ENCODE measurements around the gene PTPN9.
A peak's percentile ranks its signal among the peaks of the same experiment; 100 is the strongest.
"Not testable (repeated sequence)": the region's sequence is repeated elsewhere in the genome, so short reads cannot be mapped to it uniquely, and the experiment has no call there.

PTPN9 gene

GRCh38 chr15:75578948-75579920 is at the start of gene PTPN9:
Gene PTPN9 (minus strand): TSS chr15:75579315. CDS start chr15:75578776, 539 bp downstream.
- intact Hi-C loops (cut with DNase I) = loop anchor here (2.0 kb wide), 2 partner anchors 62 to 124 kb away; partner anchors contain the start of gene IMP3

GRCh38 chr15:75625542-75626347 is 46.6 kb upstream of the PTPN9 start, which contains the start of gene SNUPN:
Gene SNUPN (minus strand): TSS chr15:75625725. CDS start chr15:75621051, 4,674 bp downstream.
- intact Hi-C loops (cut with DNase I) = loop anchor here (1.0 to 5.0 kb wide), 3 partner anchors 15 to 258 kb away; partner anchors contain the start of genes IMP3, MAN2C1 and SIN3A
- peak; percentile 87 to 99 (median 91) for DNase-seq

More at GRCh38 chr15:75578948-75579920, at the start of gene PTPN9:
- DNase-seq = peak; percentile 62 to 96 (median 78)

- DNase-seq = no peak
- intact Hi-C loops (cut with DNase I) = no loop called here
Measured at GRCh38 chr15:75622505-75622904, 43.4 kb upstream of the PTPN9 start.

- intact Hi-C loops (cut with DNase I) = no loop called here
Measured at GRCh38 chr15:75620841-75621391, 41.8 kb upstream of the PTPN9 start.

GRCh38 chr15:75620058-75620820 is 41.1 kb upstream of the PTPN9 start:
- no peak for DNase-seq
- intact Hi-C loops (cut with DNase I) = no loop called here

More at GRCh38 chr15:75620841-75621391, 41.8 kb upstream of the PTPN9 start:
- peak in 3 of 10 donors; percentile 11 to 60 (median 51) for DNase-seq

- no peak for DNase-seq
- intact Hi-C loops (cut with DNase I) = no loop called here
Measured at GRCh38 chr15:75616766-75617165, 37.7 kb upstream of the PTPN9 start.

- intact Hi-C loops (cut with DNase I) = no loop called here
Measured at GRCh38 chr15:75606711-75607699, 27.9 kb upstream of the PTPN9 start.

GRCh38 chr15:75606026-75606425 is 26.9 kb upstream of the PTPN9 start:
- no peak for DNase-seq
- intact Hi-C loops (cut with DNase I) = no loop called here

More at GRCh38 chr15:75606711-75607699, 27.9 kb upstream of the PTPN9 start:
- DNase-seq = peak in 1 of 10 donors; percentile 30

- intact Hi-C loops (cut with DNase I) = no loop called here
- peak in 1 of 10 donors; percentile 79 for DNase-seq
Measured at GRCh38 chr15:75599401-75599800, 20.3 kb upstream of the PTPN9 start.

GRCh38 chr15:75598361-75598760 is 19.2 kb upstream of the PTPN9 start:
- DNase-seq = peak in 1 of 10 donors; percentile 57
- intact Hi-C loops (cut with DNase I) = no loop called here

GRCh38 chr15:75597667-75598341 is 18.7 kb upstream of the PTPN9 start:
- intact Hi-C loops (cut with DNase I) = no loop called here

GRCh38 chr15:75596703-75597345 is 17.7 kb upstream of the PTPN9 start:
- intact Hi-C loops (cut with DNase I) = no loop called here
- DNase-seq = no peak

More at GRCh38 chr15:75597667-75598341, 18.7 kb upstream of the PTPN9 start:
- DNase-seq = no peak

GRCh38 chr15:75594276-75594675 is 15.2 kb upstream of the PTPN9 start:
- DNase-seq = no peak
- intact Hi-C loops (cut with DNase I) = no loop called here

GRCh38 chr15:75591655-75592364 is 12.7 kb upstream of the PTPN9 start:
- intact Hi-C loops (cut with DNase I) = no loop called here

GRCh38 chr15:75590239-75590638 is 11.1 kb upstream of the PTPN9 start:
- intact Hi-C loops (cut with DNase I) = no loop called here
- DNase-seq = no peak

More at GRCh38 chr15:75591655-75592364, 12.7 kb upstream of the PTPN9 start:
- DNase-seq = no peak

- intact Hi-C loops (cut with DNase I) = no loop called here
Measured at GRCh38 chr15:75589071-75589470, 10.0 kb upstream of the PTPN9 start.

GRCh38 chr15:75586422-75586821 is 7.3 kb upstream of the PTPN9 start:
- intact Hi-C loops (cut with DNase I); DNase-seq: not testable (repeated sequence)

More at GRCh38 chr15:75589071-75589470, 10.0 kb upstream of the PTPN9 start:
- DNase-seq = no peak

All from posterior cingulate gyrus (tissue), 11 donors.